Activated T-helper 17 cell treated with anti-CD3 and anti-CD28 coated beads, Interleukin-2, amount 50 U/mL, for 72 hours (primary cell): Measurements from ENCODE around the gene SH3RF3. TPM values are rescaled to one million over a fixed set of nuclear protein-coding genes. Genes with fewer than 3 reads are reported as not detected.

Source experiments
- ATAC-seq: fragments of 150-1000 bp; cut with Tn5 transposase; replicated peaks from 2 replicates; pipeline ENCODE4 v1.10.0; 2021; ENCODE audit warnings: mild to moderate bottlenecking, moderate library complexity
- H3K27ac Mint-ChIP-seq: one replicate; pipeline ENCODE4 v1.8.0; 2022; ENCODE audit warnings: mixed read lengths
- H3K27me3 Mint-ChIP-seq: one replicate; pipeline ENCODE4 v1.8.0; 2022; ENCODE audit warnings: mixed read lengths
- H3K36me3 Mint-ChIP-seq: one replicate; pipeline ENCODE4 v1.8.0; 2022; ENCODE audit warnings: low read depth, mild to moderate bottlenecking, mixed read lengths
- H3K4me1 Mint-ChIP-seq: one replicate; pipeline ENCODE4 v1.8.0; 2022; ENCODE audit warnings: mixed read lengths
- H3K4me3 Mint-ChIP-seq: one replicate; pipeline ENCODE4 v1.8.0; 2022; ENCODE audit warnings: mild to moderate bottlenecking, mixed read lengths
- H3K9me3 Mint-ChIP-seq: one replicate; pipeline ENCODE4 v1.8.0; 2022; ENCODE audit warnings: mixed read lengths
- total RNA-seq, 2 donors: library from RNA; stranded (reverse); gene quantifications; one replicate each; pipeline ENCODE4 v1.2.3, GENCODE V29; 2022

The SH3RF3 gene
- total RNA-seq, 2 donors from 2014 or later = 0.05 TPM; not detected in 1

DNA sequence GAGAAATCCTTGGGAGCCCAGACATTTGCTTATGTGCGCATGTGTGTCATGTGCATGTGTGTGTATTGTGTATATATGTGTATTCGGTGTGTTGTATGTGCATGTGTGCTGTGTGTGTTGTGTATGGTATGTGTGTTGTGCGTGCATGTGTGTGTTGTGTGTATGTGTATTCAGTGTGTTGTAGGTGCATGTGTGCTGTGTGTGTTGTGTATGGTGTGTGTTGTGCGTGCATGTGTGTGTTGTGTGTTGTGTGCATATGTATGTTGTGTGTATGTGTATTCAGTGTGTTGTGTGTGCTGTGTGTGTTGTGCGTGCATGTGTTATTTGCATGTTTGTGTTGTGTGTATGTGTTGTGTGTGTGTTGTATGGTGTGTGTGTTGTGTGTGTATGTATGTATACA is 136.9 kb downstream of the SH3RF3 start:
- H3K27ac Mint-ChIP-seq = no peak overlapping the region
- no peaks in the 10 kb centered on the region for H3K36me3 Mint-ChIP-seq
- H3K4me1 Mint-ChIP-seq = no peaks in the 10 kb centered on the region
- H3K27me3 Mint-ChIP-seq = peaks cover 7% of the 10 kb centered on the region
- no peaks in the 10 kb centered on the region for H3K9me3 Mint-ChIP-seq
- ATAC-seq = no peak
- no peak overlapping the region for H3K4me3 Mint-ChIP-seq

- H3K4me3 Mint-ChIP-seq = no peak overlapping the region
- H3K27ac Mint-ChIP-seq = no peak overlapping the region
- H3K4me1 Mint-ChIP-seq = no peaks in the 10 kb centered on the region
- no peak for ATAC-seq
- H3K27me3 Mint-ChIP-seq = peaks cover 7% of the 10 kb centered on the region
- H3K36me3 Mint-ChIP-seq = no peaks in the 10 kb centered on the region
- no peaks in the 10 kb centered on the region for H3K9me3 Mint-ChIP-seq
Observed at GRCh38 chr2:109266496-109266895, 137.5 kb downstream of the SH3RF3 start.

- no peaks in the 10 kb centered on the region for H3K4me1 Mint-ChIP-seq
- ATAC-seq = no peak
- no peak overlapping the region for H3K27ac Mint-ChIP-seq
- no peak overlapping the region for H3K4me3 Mint-ChIP-seq
- no peaks in the 10 kb centered on the region for H3K36me3 Mint-ChIP-seq
- peaks cover 7% of the 10 kb centered on the region for H3K27me3 Mint-ChIP-seq
- H3K9me3 Mint-ChIP-seq = no peaks in the 10 kb centered on the region
Observed at GRCh38 chr2:109266998-109267854, 138.2 kb downstream of the SH3RF3 start.

GRCh38 chr2:109268916-109269315 is 139.9 kb downstream of the SH3RF3 start:
- Mint-ChIP-seq H3K27me3 (peaks cover 7% of the 10 kb centered on the region), H3K4me3 (no peak overlapping the region), H3K9me3 (no peaks in the 10 kb centered on the region)

GRCh38 chr2:109269706-109270504 is 140.9 kb downstream of the SH3RF3 start:
- H3K27ac Mint-ChIP-seq = no peak overlapping the region
- H3K9me3 Mint-ChIP-seq = no peaks in the 10 kb centered on the region
- H3K4me3 Mint-ChIP-seq = no peak overlapping the region
- H3K36me3 Mint-ChIP-seq = no peaks in the 10 kb centered on the region
- peaks cover 7% of the 10 kb centered on the region for H3K27me3 Mint-ChIP-seq
- ATAC-seq = no peak
- H3K4me1 Mint-ChIP-seq = no peaks in the 10 kb centered on the region

More at GRCh38 chr2:109268916-109269315, 139.9 kb downstream of the SH3RF3 start:
- no peaks in the 10 kb centered on the region for H3K4me1 Mint-ChIP-seq
- H3K27ac Mint-ChIP-seq = no peak overlapping the region
- no peak for ATAC-seq
- no peaks in the 10 kb centered on the region for H3K36me3 Mint-ChIP-seq

DNA sequence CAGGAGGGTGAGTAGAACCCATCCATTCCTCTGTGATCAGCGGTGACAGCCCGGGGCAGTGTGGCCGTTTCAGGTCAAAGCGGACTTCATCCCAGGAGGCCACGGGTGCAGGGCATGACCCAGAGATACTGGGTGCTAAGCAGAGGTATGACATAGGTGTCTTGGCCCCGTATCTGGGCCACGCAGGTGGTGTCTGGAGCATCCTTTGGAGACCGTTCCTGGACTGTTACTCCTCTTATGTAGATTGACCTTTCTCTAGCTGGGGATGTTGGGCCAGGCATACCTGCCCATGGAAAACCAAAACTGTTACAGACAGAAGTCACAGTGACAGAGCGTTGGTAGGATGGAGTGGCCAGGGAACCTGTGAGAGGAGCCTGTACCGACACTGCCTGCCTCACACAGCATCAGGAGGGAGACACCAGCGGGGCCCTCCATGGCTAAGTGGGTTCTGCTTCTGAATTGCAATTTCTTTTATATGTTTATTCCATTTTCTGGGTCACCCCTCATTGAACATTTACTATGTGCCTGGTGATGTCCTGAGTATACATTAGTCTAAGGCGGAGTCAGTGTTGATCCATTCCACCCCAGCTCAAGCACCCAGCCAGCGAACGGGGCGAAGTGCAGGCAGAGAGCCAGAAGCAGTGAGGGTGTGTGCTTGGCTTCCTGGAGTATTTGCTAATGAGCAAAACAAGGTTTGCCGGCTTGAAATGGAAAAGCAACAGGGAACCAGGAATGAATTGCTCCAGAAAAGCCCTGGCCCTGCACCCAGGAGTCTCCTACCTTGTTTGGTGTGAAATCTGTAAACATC is 141.7 kb downstream of the SH3RF3 start:
- Mint-ChIP-seq H3K9me3 (no peaks in the 10 kb centered on the region), H3K36me3 (no peaks in the 10 kb centered on the region), H3K4me1 (no peaks in the 10 kb centered on the region), H3K27me3 (peaks cover 7% of the 10 kb centered on the region), H3K4me3 (no peak overlapping the region), H3K27ac (no peak overlapping the region)
- ATAC-seq = no peak

GRCh38 chr2:109271920-109272319 is 142.9 kb downstream of the SH3RF3 start:
- no peaks in the 10 kb centered on the region for H3K36me3 Mint-ChIP-seq
- ATAC-seq = no peak
- no peak overlapping the region for H3K4me3 Mint-ChIP-seq
- no peak overlapping the region for H3K27ac Mint-ChIP-seq
- H3K27me3 Mint-ChIP-seq = peaks cover 3% of the 10 kb centered on the region
- no peaks in the 10 kb centered on the region for H3K9me3 Mint-ChIP-seq
- H3K4me1 Mint-ChIP-seq = no peaks in the 10 kb centered on the region

GRCh38 chr2:109272461-109272860 is 143.5 kb downstream of the SH3RF3 start:
- H3K9me3 Mint-ChIP-seq = no peaks in the 10 kb centered on the region

DNA sequence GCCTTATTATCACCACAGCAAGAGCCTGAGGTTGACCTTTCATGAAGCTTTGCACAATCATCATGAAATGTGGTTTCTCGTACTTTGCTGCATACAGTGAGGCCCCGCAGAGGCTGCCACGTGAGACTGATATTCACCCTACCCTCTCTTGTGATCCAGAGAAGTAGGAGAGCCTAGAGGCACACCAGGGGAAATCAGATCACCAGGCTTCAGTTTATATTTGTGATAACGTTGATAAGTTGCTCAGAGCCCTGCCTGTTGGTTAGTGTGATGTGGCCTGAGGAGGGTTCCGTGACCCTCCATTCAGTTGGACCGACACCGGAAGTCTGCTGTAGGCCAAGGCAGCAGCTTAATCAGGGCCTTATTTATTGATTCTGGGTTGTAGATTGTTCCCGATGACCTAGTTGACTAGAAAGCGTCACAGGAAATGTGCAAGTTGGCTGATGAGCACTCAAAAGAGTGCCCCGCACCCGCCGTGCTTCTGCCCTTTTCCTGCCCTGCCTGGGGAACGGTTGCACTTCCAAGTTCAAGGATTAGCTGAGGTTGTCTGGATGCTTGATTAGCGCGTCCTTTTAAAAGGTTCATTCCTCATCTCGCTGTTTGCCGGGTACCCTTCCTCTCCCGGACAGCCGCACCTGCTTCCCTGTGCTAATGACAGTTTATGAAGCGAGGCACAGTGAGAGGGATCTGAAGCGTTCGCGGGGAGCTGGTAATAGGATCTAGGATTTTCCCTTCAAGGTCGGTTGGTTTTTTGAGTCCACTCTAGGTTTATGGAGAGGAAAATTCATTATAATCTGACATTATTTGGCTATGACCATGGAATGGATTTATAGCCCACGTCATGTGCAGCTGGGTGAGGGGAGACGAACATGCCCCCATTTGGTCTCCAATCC is 146.4 kb downstream of the SH3RF3 start:
- Mint-ChIP-seq H3K36me3 (no peaks in the 10 kb centered on the region), H3K4me1 (no peaks in the 10 kb centered on the region), H3K9me3 (no peaks in the 10 kb centered on the region), H3K4me3 (no peak overlapping the region), H3K27me3 (no peaks in the 10 kb centered on the region), H3K27ac (no peak overlapping the region)
- no peak for ATAC-seq

More at GRCh38 chr2:109272461-109272860, 143.5 kb downstream of the SH3RF3 start:
- Mint-ChIP-seq H3K4me1 (no peaks in the 10 kb centered on the region), H3K4me3 (no peak overlapping the region), H3K36me3 (no peaks in the 10 kb centered on the region), H3K27me3 (peaks cover 3% of the 10 kb centered on the region), H3K27ac (no peak overlapping the region)
- ATAC-seq = no peak

- Mint-ChIP-seq H3K4me3 (no peak overlapping the region), H3K27ac (no peak overlapping the region), H3K27me3 (peaks cover 3% of the 10 kb centered on the region), H3K36me3 (no peaks in the 10 kb centered on the region), H3K4me1 (no peaks in the 10 kb centered on the region), H3K9me3 (no peaks in the 10 kb centered on the region)
- ATAC-seq = no peak
Observed at GRCh38 chr2:109277406-109277805, 148.4 kb downstream of the SH3RF3 start.

GRCh38 chr2:109279243-109279860 is 150.3 kb downstream of the SH3RF3 start:
- Mint-ChIP-seq H3K27me3 (peaks cover 3% of the 10 kb centered on the region), H3K9me3 (no peaks in the 10 kb centered on the region), H3K4me3 (no peak overlapping the region), H3K27ac (no peak overlapping the region), H3K4me1 (no peaks in the 10 kb centered on the region), H3K36me3 (no peaks in the 10 kb centered on the region)
- ATAC-seq = no peak

DNA sequence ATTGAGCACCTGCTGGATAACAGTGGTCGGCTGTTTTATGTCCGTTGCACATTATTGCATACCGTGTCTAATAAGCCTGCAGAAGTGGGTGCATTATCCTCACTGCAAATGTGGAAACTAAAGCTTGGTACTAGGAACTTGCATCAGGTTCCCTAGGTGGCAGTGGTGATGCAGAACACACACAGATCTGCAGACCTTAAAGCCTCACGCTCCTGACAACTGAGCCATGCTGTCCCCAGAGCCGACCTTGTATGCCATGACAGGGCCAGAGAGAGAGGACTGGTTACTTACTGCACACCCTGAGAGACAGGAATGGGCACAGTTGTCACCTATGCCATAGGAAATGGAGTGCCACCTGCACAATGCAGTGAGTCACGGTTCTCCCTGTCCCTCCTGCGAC is 151.8 kb downstream of the SH3RF3 start:
- ATAC-seq = no peak
- Mint-ChIP-seq H3K36me3 (no peaks in the 10 kb centered on the region), H3K4me3 (no peak overlapping the region), H3K9me3 (no peaks in the 10 kb centered on the region), H3K27me3 (peaks cover 3% of the 10 kb centered on the region), H3K4me1 (no peaks in the 10 kb centered on the region), H3K27ac (no peak overlapping the region)

DNA sequence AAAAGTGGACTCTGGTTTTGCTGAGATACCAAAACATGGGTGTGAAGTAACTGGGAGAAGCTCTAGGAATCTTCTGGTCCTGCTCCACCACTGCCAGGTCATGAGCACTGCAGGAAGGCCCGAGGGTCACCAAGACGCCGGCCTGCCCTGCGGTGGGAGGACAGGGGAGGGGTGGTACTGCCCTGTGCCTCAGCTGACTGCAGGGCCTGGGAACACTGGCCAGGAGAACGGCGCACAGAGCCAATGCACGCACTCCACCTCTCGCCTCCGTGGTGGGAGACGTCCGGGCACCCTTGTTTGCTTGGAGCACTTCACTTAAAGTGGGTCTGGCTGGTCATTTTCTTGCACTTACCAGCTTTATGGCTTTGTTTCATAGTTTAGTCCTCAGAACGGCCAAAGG is 153.4 kb downstream of the SH3RF3 start:
- H3K36me3 Mint-ChIP-seq = no peaks in the 10 kb centered on the region
- no peak overlapping the region for H3K4me3 Mint-ChIP-seq
- H3K9me3 Mint-ChIP-seq = no peaks in the 10 kb centered on the region
- H3K27me3 Mint-ChIP-seq = peaks cover 3% of the 10 kb centered on the region
- no peaks in the 10 kb centered on the region for H3K4me1 Mint-ChIP-seq
- no peak overlapping the region for H3K27ac Mint-ChIP-seq
- ATAC-seq = no peak
